ENCODE data around the gene MVP. TPM values are rescaled to one million over a fixed set of nuclear protein-coding genes. Genes with fewer than 3 reads are reported as not detected.
A peak's percentile ranks its signal among the peaks of the same experiment; 100 is the strongest.

The MVP gene
- total RNA-seq, 1 donor from 2014 or later, result 150 TPM

GRCh38 chr16:29845656-29846055, 25.4 kb downstream of the MVP start:
- H3K9me3 Mint-ChIP-seq (ENCODE audit: unreplicated experiment), result no peaks in the 10 kb centered on the region
- no peak for TF ChIP-seq CTCF (IDR thresholded peaks at IDR 0.05)
- no peak overlapping the region for H3K27ac Mint-ChIP-seq (ENCODE audit: unreplicated experiment)

GRCh38 chr16:29848420-29849297, 28.4 kb downstream of the MVP start:
- peaks cover 27% of the 10 kb centered on the region for H3K36me3 Mint-ChIP-seq (ENCODE audit: unreplicated experiment)
- no peaks in the 10 kb centered on the region for H3K27me3 Mint-ChIP-seq (ENCODE audit: unreplicated experiment)
- no peaks in the 10 kb centered on the region for H3K9me3 Mint-ChIP-seq (ENCODE audit: unreplicated experiment)
- no peak overlapping the region for H3K4me3 Mint-ChIP-seq (ENCODE audit: unreplicated experiment)
- no peaks in the 10 kb centered on the region for H3K4me1 Mint-ChIP-seq (ENCODE audit: unreplicated experiment)
- no peak overlapping the region for H3K27ac Mint-ChIP-seq (ENCODE audit: unreplicated experiment)
- no peak for DNase-seq (ENCODE audit: extremely low spot score, unreplicated experiment)
- peak; percentile 82 for TF ChIP-seq CTCF (IDR thresholded peaks at IDR 0.05)

More at GRCh38 chr16:29845656-29846055, 25.4 kb downstream of the MVP start:
- Mint-ChIP-seq H3K36me3 (ENCODE audit: unreplicated experiment) (peaks cover 33% of the 10 kb centered on the region), H3K4me1 (ENCODE audit: unreplicated experiment) (no peaks in the 10 kb centered on the region), H3K4me3 (ENCODE audit: unreplicated experiment) (no peak overlapping the region), H3K27me3 (ENCODE audit: unreplicated experiment) (no peaks in the 10 kb centered on the region)
- no peak for DNase-seq (ENCODE audit: extremely low spot score, unreplicated experiment)

- DNase-seq (ENCODE audit: extremely low spot score, unreplicated experiment), result no peak
- H3K4me3 Mint-ChIP-seq (ENCODE audit: unreplicated experiment), result no peak overlapping the region
- no peak for TF ChIP-seq CTCF (IDR thresholded peaks at IDR 0.05)
- H3K36me3 Mint-ChIP-seq (ENCODE audit: unreplicated experiment), result peaks cover 22% of the 10 kb centered on the region
- H3K27ac Mint-ChIP-seq (ENCODE audit: unreplicated experiment), result no peak overlapping the region
- H3K9me3 Mint-ChIP-seq (ENCODE audit: unreplicated experiment), result no peaks in the 10 kb centered on the region
- no peaks in the 10 kb centered on the region for H3K4me1 Mint-ChIP-seq (ENCODE audit: unreplicated experiment)
- no peaks in the 10 kb centered on the region for H3K27me3 Mint-ChIP-seq (ENCODE audit: unreplicated experiment)
Measured at GRCh38 chr16:29849505-29849904, 29.2 kb downstream of the MVP start.

- Mint-ChIP-seq H3K36me3 (ENCODE audit: unreplicated experiment) (peaks cover 9% of the 10 kb centered on the region), H3K27me3 (ENCODE audit: unreplicated experiment) (no peaks in the 10 kb centered on the region), H3K9me3 (ENCODE audit: unreplicated experiment) (no peaks in the 10 kb centered on the region), H3K4me1 (ENCODE audit: unreplicated experiment) (no peaks in the 10 kb centered on the region), H3K27ac (ENCODE audit: unreplicated experiment) (no peak overlapping the region), H3K4me3 (ENCODE audit: unreplicated experiment) (no peak overlapping the region)
- DNase-seq (ENCODE audit: extremely low spot score, unreplicated experiment), result no peak
- no peak for TF ChIP-seq CTCF (IDR thresholded peaks at IDR 0.05)
Measured at GRCh38 chr16:29850998-29851397, 30.7 kb downstream of the MVP start.

- Mint-ChIP-seq H3K4me1 (ENCODE audit: unreplicated experiment) (no peaks in the 10 kb centered on the region), H3K9me3 (ENCODE audit: unreplicated experiment) (no peaks in the 10 kb centered on the region), H3K27me3 (ENCODE audit: unreplicated experiment) (no peaks in the 10 kb centered on the region), H3K27ac (ENCODE audit: unreplicated experiment) (no peak overlapping the region), H3K4me3 (ENCODE audit: unreplicated experiment) (no peak overlapping the region), H3K36me3 (ENCODE audit: unreplicated experiment) (peaks cover 5% of the 10 kb centered on the region)
- TF ChIP-seq CTCF (IDR thresholded peaks at IDR 0.05), result no peak
- DNase-seq (ENCODE audit: extremely low spot score, unreplicated experiment), result no peak
Measured at GRCh38 chr16:29852654-29853053, 32.4 kb downstream of the MVP start.

Data from osteocyte (in vitro differentiated cells).